Measurements from ENCODE around the gene APOBEC3H.
"Not testable (repeated sequence)": the region's sequence is repeated elsewhere in the genome, so short reads cannot be mapped to it uniquely, and the experiment has no call there.

The APOBEC3H gene

GRCh38 chr22:39097098-39098020, at the start of gene APOBEC3H:
Gene APOBEC3H (plus strand): TSS chr22:39097244. CDS start chr22:39100279, 3,035 bp downstream.
- DNase-seq: no peak

- not testable (repeated sequence) for DNase-seq
These were observed 47.6 kb upstream of the APOBEC3H start for GRCh38 chr22:39049486-39049885.

DNA sequence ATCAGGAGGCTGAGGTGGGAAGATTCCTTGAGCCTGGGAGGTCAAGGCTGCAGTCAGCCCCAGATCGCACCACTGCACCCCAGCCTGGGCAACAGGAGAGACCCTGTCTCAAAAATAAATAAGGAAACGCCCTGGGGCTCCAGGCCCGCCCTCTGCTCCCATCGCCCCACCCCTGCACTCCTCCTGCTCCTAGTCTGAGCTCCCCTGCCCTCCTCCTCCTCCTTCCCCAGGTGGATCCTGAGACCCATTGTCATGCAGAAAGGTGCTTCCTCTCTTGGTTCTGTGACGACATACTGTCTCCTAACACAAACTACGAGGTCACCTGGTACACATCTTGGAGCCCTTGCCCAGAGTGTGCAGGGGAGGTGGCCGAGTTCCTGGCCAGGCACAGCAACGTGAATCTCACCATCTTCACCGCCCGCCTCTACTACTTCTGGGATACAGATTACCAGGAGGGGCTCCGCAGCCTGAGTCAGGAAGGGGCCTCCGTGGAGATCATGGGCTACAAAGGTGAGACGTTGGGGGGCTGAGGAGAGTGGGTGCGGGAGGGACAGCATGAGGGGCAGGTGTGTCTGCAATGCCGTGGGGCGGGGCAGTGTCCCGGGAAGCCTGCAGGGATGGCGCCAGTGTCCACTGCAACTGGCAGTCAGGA, 45.1 kb upstream of the APOBEC3H start:
- DNase-seq: not testable (repeated sequence)

GRCh38 chr22:39055658-39056057, 41.4 kb upstream of the APOBEC3H start:
- no peak for DNase-seq

DNA sequence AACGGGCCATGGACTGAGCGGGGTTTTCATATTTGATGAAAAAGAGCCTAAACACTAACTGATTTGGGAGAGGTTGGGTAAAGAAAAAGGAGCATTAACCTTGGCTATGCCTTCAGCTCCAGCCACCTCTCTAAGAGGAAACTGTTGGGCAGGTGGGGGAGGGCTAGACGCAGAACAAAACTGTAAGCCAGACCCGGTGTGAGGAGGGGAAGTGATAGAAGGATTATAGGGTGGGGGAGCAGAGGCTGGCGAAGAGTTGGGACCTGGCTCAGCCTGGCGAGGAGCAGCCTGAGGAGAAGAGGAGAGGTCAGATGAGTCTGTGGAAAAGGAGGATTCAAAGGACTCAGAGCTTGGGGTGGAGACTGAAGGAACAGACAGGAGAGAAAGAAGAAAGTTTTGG, 35.8 kb upstream of the APOBEC3H start:
- not testable (repeated sequence) for DNase-seq

DNA sequence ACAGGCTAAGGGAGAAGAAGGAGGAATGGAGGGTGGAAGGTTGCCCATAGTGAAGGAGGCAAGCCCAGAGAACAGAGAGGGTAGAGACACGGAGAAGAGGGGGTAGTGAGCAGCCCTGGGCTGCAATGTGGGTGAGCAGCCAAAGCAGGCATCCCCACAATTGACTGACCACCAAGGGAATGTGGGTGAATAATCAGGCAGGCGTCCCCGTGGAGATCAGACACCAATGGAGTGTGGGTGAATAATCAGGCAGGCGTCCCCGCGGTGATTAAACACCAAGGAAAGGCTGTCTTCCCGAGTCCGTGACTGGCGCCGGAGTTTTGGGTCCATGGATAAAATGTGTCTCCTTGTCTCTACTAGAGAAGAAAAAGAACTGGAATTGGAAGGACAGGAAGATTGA, 35.1 kb upstream of the APOBEC3H start:
- not testable (repeated sequence) for DNase-seq

- DNase-seq: not testable (repeated sequence)
These were observed 33.1 kb upstream of the APOBEC3H start for GRCh38 chr22:39063904-39064303.

DNA sequence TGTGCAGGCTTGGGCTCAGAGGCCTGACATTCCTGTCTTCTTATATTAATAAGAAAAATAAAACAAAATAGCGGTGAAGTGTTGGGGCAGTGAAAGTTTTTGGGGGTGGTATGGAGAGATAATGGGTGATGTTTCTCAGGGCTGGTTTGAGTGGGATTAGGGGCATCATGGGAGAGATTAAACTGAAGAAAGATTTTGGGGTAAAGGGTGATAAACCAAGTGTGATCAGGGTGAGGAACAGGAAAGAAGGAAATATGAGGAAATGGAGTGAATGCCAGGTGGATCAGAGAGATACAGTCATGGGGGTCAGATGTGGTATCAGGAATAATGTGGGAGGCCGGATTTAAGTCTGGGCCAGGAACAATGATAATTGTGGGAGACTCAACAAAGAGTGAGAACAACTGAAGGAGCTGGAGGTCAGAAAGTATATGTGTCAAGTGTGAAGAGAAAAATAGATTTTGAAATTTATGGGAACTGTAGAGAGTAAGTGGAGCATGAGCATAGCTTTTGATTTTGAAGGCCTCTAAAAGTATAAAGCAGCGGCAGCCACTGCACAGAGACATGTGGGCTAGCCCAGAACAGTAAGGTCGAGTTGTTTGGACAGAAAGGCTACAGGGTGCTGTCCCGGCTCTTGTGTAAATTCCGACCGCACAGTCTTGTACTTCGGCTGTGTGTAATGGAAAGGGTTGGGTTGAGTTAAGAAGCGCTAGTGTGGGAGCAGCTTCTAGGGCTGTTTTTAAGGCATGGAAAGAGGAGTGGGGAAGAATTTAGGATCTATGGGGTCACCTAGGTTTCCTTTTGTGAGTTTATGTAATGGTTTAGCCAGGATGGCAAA, 30.4 kb upstream of the APOBEC3H start:
- not testable (repeated sequence) for DNase-seq

- DNase-seq: no peak
These were observed 28.8 kb upstream of the APOBEC3H start for GRCh38 chr22:39068033-39068785.

GRCh38 chr22:39070186-39070585, 26.9 kb upstream of the APOBEC3H start:
- DNase-seq: no peak

- DNase-seq: not testable (repeated sequence)
These were observed 24.5 kb upstream of the APOBEC3H start for GRCh38 chr22:39072581-39072981.

GRCh38 chr22:39073981-39074380, 23.1 kb upstream of the APOBEC3H start:
- no peak for DNase-seq

GRCh38 chr22:39076155-39077025, 20.7 kb upstream of the APOBEC3H start:
- not testable (repeated sequence) for DNase-seq

DNA sequence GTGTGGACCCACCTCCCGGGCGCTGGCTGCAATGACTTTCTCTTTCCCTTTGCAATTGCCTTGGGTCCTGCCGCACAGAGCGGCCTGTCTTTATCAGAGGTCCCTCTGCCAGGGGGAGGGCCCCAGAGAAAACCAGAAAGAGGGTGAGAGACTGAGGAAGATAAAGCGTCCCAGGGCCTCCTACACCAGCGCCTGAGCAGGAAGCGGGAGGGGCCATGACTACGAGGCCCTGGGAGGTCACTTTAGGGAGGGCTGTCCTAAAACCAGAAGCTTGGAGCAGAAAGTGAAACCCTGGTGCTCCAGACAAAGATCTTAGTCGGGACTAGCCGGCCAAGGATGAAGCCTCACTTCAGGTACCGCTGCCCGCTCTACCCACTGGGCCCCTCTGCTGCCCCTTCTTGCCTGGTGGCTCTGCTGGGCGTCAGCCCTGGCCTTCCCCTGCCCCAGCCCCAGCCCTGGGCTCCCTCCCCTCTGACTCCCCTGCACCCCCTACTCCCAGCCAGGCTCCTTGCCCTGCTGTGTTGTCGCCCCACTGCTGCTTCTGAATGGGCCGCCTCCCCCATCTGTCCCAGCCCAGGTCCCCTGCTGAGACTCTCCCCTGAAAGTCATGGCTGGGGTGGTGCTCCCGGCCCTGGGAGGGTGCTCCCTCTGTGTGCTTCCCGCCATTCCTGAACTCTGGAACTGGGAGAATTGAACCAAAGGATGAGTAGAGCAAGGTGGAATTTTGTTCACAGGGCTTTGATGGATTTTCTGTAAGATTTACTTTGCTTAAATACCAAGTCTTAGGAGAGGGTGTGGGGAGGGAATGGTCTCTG, 19.8 kb upstream of the APOBEC3H start, which contains the start of gene APOBEC3G:
TSS of gene APOBEC3G (plus strand) at position 250 of the 815 bp plus-strand sequence. CDS start at position 337, 87 bp downstream.
- peak; percentile 50 for DNase-seq

DNA sequence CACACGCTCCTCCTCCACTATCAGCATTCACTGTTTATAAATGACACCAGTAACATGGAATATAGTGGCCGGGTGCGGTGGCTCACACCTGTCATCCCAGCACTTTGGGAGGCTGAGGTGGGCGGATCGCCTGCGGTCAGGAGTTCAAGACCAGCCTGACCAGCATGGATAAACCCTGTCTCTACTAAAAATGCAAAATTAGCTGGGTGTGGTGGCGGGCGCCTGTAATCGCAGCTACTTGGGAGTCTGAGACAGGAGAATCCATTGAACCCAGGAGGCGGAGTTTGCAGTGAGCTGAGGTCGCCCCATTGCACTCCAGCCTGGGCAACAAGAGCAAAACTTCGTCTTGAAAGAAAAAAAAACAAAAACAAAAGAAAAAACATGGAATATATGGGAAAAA, 19.1 kb upstream of the APOBEC3H start:
- DNase-seq: not testable (repeated sequence)

- no peak for DNase-seq
These were observed 18.7 kb upstream of the APOBEC3H start for GRCh38 chr22:39078329-39078728.

- not testable (repeated sequence) for DNase-seq
These were observed 17.9 kb upstream of the APOBEC3H start for GRCh38 chr22:39079054-39079637.

- no peak for DNase-seq
These were observed 16.8 kb upstream of the APOBEC3H start for GRCh38 chr22:39080052-39080762.

DNA sequence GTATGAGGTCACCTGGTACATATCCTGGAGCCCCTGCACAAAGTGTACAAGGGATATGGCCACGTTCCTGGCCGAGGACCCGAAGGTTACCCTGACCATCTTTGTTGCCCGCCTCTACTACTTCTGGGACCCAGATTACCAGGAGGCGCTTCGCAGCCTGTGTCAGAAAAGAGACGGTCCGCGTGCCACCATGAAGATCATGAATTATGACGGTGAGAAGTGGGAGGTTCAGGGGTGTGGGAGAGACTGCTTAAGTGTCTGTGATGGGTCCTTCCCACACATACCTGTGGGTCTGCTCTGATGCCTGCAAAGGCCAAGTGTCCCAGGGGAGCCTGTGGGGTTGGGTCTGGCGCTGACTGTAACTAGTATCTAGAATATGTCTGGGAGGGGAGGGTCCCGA, 16.0 kb upstream of the APOBEC3H start:
- DNase-seq: no peak
